Skin epidermis (tissue), 12 donors: Measurements from ENCODE around the gene EIF2S3.

Experiments used
- H3K27ac ChIP-seq, 21 experiments: fragments of 200-600 bp; sonication (generic) in 11 of 21; one replicate each; pipeline ENCODE4 v1.5.0; 2020; ENCODE audit warnings: mild to moderate bottlenecking in 3 of 21, inconsistent platforms in 2 of 21, moderate library complexity in 2 of 21
- H3K4me3 ChIP-seq, 7 experiments: fragments of 200-600 bp; sonication (generic) in 2 of 7; one replicate each; pipeline ENCODE4 v1.5.0; 2020; ENCODE audit warnings: inconsistent platforms in 2 of 7, mild to moderate bottlenecking in 2 of 7, moderate library complexity in 1 of 7

Gene EIF2S3

GRCh38 chrX:24054182-24055042 is at the start of gene EIF2S3:
Gene EIF2S3, plus strand, starts transcription at chrX:24054956. Its CDS starts 13 bp downstream, at chrX:24054969.
- Histone ChIP-seq H3K27ac (peak within 1 kb of the TSS; percentile 71 to 94 (median 88)), H3K4me3 (peak within 1 kb of the TSS in 4 of 7 experiments; percentile 36 to 78 (median 62))

DNA sequence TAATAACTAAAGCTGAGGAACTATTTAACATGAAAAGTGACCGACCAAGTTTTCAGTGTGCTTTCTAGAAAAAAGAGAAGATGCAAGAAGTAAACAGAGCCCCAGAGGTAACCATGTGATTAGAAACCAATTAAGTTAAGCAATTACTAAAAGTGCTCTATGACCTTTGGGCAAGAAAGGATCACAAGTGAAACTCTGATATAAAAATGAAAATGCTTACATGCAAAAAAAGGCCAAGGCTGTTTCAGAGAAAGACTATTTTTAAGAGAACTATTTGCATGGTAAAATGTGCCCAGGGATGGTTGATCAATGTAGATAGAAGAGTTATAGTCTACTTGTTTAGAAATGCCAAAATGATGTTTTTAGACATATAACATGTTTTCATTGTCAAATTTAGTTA is 49.7 kb upstream of the EIF2S3 start:
- Histone ChIP-seq H3K27ac (no peak overlapping the region), H3K4me3 (no peak overlapping the region)

DNA sequence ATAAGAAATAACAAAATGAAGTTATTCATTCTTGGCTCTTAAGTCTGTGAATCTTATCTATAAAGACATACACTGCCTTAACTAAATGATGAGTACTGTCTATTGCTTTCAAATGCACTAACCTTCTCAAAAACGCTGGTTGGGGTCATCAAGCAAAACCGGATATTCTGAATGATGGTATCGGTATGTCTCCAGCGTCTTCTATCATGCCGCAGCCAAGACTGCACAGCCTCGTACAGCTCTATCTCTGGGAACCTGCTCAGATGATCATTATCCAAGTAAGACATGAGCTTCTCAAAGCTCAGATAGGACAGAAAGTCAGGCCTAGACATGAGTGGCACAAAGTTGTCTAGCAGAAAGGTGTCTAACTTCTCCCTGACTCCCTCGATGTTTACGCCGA is 48.9 kb upstream of the EIF2S3 start:
- no peak overlapping the region for H3K4me3 ChIP-seq
- no peak overlapping the region for H3K27ac ChIP-seq

GRCh38 chrX:24012266-24012665 is 42.5 kb upstream of the EIF2S3 start:
- H3K4me3 ChIP-seq = no peak overlapping the region
- no peak overlapping the region for H3K27ac ChIP-seq

GRCh38 chrX:24014388-24015018 is 40.3 kb upstream of the EIF2S3 start:
- H3K4me3 ChIP-seq = no peak overlapping the region
- H3K27ac ChIP-seq = no peak overlapping the region

DNA sequence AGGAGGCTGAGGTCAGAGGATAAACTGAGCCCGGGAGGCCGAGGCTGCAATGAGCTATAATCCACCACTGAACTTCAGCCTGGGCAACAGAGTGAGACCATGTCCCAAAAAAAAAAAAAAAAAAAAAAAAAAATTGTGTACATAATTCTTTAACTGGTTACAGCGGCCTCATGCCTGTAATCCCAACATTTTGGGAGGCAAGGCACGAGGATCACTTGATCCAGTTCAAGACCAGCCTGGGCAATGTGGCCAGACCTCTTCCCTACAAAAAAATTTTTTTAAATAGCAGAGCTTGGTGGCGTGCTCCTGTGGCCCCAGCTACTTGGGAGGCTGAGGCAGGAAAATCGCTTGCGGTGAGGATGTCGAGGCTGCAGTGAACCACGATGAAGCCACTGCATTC is 37.1 kb upstream of the EIF2S3 start:
- H3K4me3 ChIP-seq = no peak overlapping the region
- no peak overlapping the region for H3K27ac ChIP-seq

GRCh38 chrX:24018809-24019208 is 35.9 kb upstream of the EIF2S3 start:
- Histone ChIP-seq H3K27ac (no peak overlapping the region), H3K4me3 (no peak overlapping the region)

GRCh38 chrX:24019448-24019847 is 35.3 kb upstream of the EIF2S3 start:
- Histone ChIP-seq H3K4me3 (no peak overlapping the region), H3K27ac (no peak overlapping the region)

GRCh38 chrX:24020306-24020876 is 34.4 kb upstream of the EIF2S3 start:
- Histone ChIP-seq H3K27ac (no peak overlapping the region), H3K4me3 (no peak overlapping the region)

DNA sequence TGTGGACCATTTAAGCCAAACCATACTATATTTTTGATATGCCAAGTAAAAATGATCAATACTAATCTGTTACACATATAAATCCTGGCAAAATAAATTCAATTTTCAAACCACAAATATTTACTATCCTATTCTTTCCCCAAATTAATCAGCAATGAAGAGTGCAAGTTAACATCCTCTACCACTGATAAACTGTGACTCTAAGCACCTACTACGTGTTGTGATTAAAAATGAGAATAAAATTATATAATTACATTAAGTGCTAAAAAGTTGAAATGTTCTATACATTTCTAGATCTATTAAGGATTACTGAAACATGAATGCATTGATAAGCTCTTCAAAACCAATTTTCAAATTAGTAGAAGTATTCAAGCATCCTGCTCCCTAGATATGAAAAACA is 31.2 kb upstream of the EIF2S3 start:
- Histone ChIP-seq H3K4me3 (peak overlapping the region in 6 of 7 experiments; percentile 64 to 93 (median 77)), H3K27ac (peak overlapping the region in 1 of 21 experiments; percentile 94)

DNA sequence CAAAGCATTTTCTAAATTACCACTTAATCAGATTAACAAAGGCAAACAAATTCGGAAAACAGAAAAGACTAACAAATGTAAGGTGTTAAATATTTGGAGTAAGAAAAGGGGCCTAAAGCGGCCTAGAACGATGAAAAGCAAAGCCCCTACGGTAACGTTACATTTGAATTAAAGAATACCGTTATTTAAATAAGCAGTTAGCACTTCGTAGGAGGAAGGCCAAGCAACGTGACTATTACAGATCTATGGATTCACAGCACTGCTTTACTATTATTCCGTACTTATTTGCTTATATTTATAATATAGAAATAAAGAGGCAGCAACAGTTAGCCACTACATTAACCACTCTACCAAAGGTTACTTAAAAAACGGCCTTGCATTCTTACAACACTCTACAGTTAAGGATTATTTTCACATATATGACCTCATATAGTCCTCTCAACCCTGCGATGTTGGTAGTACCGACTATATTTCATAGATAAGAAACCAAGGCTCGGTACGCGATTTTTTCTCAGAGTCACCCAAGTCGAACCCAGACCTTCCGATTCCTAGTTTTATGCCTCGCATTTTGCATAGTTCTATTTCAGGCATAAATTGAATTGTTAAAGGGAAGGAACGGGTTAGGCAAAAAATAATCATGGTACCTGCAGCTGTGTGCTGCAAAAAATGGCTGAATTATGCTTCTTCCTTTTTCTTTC is 30.6 kb upstream of the EIF2S3 start:
- Histone ChIP-seq H3K27ac (peak overlapping the region in 18 of 21 experiments; percentile 82 to 97 (median 93)), H3K4me3 (peak overlapping the region; percentile 64 to 93 (median 77))

DNA sequence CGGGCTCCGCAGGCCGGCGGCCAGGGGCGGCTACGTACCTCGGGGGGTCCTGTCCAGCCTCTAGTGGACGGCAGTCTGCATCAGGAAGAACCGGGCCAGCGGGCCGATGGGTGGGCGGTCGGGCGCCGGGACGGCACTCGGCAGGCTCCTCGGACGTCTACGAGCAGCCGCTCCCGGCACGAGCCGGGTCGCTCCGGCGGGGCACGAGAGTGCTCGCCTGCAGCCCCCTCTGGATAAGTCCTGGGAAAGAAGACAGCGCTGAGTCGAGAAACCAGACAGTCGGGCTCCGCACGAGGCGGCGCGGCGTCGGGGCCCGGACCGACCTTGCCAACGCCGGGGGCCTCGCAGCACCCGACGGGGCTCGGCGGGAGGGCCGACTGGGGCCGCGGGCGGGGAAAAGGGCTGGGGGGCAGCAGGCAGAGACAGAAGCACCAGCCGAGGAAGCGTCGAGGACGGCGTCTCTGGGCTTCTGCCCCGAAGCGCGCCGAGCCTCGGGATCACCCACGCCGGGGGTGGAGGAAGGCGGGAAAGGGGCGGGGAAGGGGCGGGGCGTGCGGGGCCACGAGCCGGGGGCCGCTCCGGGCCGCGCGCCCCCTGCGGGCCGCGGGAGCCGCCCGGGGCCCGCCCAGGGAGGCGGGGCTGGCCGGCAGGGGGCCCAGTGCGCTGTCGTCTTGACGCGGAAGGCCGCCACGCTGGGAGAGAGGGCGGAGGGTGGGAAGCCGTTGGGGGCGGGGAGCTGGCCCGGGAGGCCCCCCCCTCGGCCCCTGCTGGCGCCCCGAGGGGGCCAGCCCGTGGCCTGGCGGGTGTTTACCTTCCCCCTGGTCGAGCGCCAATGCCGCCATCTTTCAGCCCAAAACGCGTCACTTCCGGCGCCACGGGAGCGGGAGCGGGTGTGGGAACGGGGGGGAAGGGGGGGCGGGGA is 29.7 kb upstream of the EIF2S3 start:
- H3K27ac ChIP-seq = peak overlapping the region; percentile 77 to 97 (median 93)
- peak overlapping the region; percentile 64 to 93 (median 77) for H3K4me3 ChIP-seq

GRCh38 chrX:24025741-24026403 is 28.9 kb upstream of the EIF2S3 start:
- H3K27ac ChIP-seq = peak overlapping the region; percentile 77 to 97 (median 93)
- peak overlapping the region; percentile 64 to 93 (median 77) for H3K4me3 ChIP-seq

DNA sequence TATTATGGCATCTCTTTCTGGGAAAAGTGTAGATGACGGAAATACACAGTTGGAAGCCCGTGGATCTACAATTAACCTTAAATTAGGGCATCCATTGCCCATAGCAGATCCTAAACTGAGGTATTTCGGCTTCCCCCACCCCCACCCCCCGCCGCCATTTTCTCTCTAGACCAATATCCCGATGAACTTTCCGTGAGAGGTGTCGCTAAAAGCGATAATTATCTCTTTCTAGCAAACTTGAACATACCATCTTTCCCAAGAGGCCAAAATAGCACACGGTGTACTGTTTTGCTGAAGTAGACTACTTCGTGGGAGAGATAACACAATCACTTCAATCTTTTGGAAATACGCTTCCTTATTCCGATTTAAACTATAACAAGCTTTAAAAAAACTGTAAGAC is 28.3 kb upstream of the EIF2S3 start:
- Histone ChIP-seq H3K27ac (peak overlapping the region in 20 of 21 experiments; percentile 47 to 97 (median 93)), H3K4me3 (peak overlapping the region; percentile 5 to 81 (median 72))

GRCh38 chrX:24027086-24027485 is 27.7 kb upstream of the EIF2S3 start, which contains the start of gene KLHL15:
Gene KLHL15, minus strand, starts transcription at chrX:24027186. Its CDS starts 20,493 bp downstream, at chrX:24006693.
- H3K4me3 ChIP-seq = peak within 1 kb of the TSS; percentile 64 to 93 (median 77)
- peak within 1 kb of the TSS; percentile 77 to 97 (median 93) for H3K27ac ChIP-seq

- H3K4me3 ChIP-seq = no peak overlapping the region
These were observed 26.8 kb upstream of the EIF2S3 start for GRCh38 chrX:24027985-24028384.

GRCh38 chrX:24030597-24030996 is 24.2 kb upstream of the EIF2S3 start:
- H3K27ac ChIP-seq = no peak overlapping the region

More at GRCh38 chrX:24027985-24028384, 26.8 kb upstream of the EIF2S3 start:
- no peak overlapping the region for H3K27ac ChIP-seq

GRCh38 chrX:24034485-24034884 is 20.3 kb upstream of the EIF2S3 start:
- Histone ChIP-seq H3K4me3 (no peak overlapping the region), H3K27ac (no peak overlapping the region)

More at GRCh38 chrX:24030597-24030996, 24.2 kb upstream of the EIF2S3 start:
- no peak overlapping the region for H3K4me3 ChIP-seq
